Esophagus muscularis mucosa (tissue), 4 donors: ENCODE measurements around the gene PIK3CB. TPM values are rescaled to one million over a fixed set of nuclear protein-coding genes. Genes with fewer than 3 reads are reported as not detected.

Experiments
- DNase-seq: peaks from one replicate; pipeline ENCODE4 v3.0.0-alpha.2; 2017; ENCODE audit errors: extremely low spot score
- H3K27ac ChIP-seq, 4 donors: fragments of 200-600 bp; sonication (generic); replicated peaks in 1 of 4; 1 replicate in 3 of 4; 2 replicates in 1 of 4; pipeline ENCODE4 v1.5.1; 2016 to 2019; ENCODE audit warnings: mild to moderate bottlenecking in 1 of 4
- H3K27me3 ChIP-seq, 4 donors: fragments of 200-600 bp; sonication (generic); one replicate each; pipeline versions ENCODE4 v1.5.1 to v1.6.0; 2016 to 2019
- H3K36me3 ChIP-seq, 4 donors: fragments of 200-600 bp; sonication (generic); one replicate each; pipeline ENCODE4 v1.5.1; 2016 to 2019
- H3K4me1 ChIP-seq, 4 donors: fragments of 200-600 bp; sonication (generic); one replicate each; pipeline ENCODE4 v1.5.1; 2016 to 2019
- H3K4me3 ChIP-seq, 4 donors: fragments of 200-600 bp; sonication (generic); 1 replicate in 2 of 4; 2 replicates in 2 of 4; pipeline ENCODE4 v1.5.1; 2016 to 2019; ENCODE audit warnings: mild to moderate bottlenecking in 4 of 4, moderate library complexity in 1 of 4
- H3K9me3 ChIP-seq, 4 donors: fragments of 200-600 bp; sonication (generic); 1 replicate in 3 of 4; 2 replicates in 1 of 4; pipeline ENCODE4 v1.5.1; 2016 to 2019
- CTCF ChIP-seq, 3 experiments: fragments of 200-600 bp in 2 of 3; fragments of 450-650 bp in 1 of 3; sonication (generic) in 2 of 3; IDR thresholded peaks; one replicate each; pipeline ENCODE4 v1.5.1; 2017 to 2019; ENCODE audit warnings: antibody characterized with exemption in 3 of 3, mild to moderate bottlenecking in 2 of 3, moderate library complexity in 1 of 3
- EP300 ChIP-seq: sonication (generic); formaldehyde crosslinking; IDR thresholded peaks from one replicate; pipeline ENCODE4 v1.6.1; 2017; ENCODE audit warnings: antibody characterized with exemption
- POLR2A ChIP-seq: fragments of 450-650 bp; IDR thresholded peaks from one replicate; pipeline ENCODE4 v1.6.1; 2017; ENCODE audit warnings: antibody characterized with exemption, moderate library complexity, mild to moderate bottlenecking, low read depth
- POLR2AphosphoS5 ChIP-seq, 2 donors: sonication (generic); formaldehyde crosslinking; IDR thresholded peaks; one replicate each; pipeline ENCODE4 v1.6.1; 2017; ENCODE audit warnings: antibody characterized with exemption in 2 of 2
- WGBS: methylation state at CpG from one replicate; pipeline ENCODE4 v1.1.5; 2018; 5-methylcytosine and 5-hydroxymethylcytosine counted together
- intact Hi-C: fragments of 100-400 bp; cut with DNase I; formaldehyde crosslinking; loops from one replicate; pipeline ENCODE4 v1.15.1; 2023
- total RNA-seq, 4 donors: library from RNA; depleted of rRNA; stranded (reverse); fragments of >200 nt; gene quantifications; one replicate each; pipeline versions ENCODE4 v1.1.0 to v1.2.1, GENCODE V29; 2016

PIK3CB gene
- 10 to 100 TPM; 32.1 to 42.7 (median 36.6) TPM for total RNA-seq

GRCh38 chr3:138834596-138835396 is at the start of gene PIK3CB:
Gene PIK3CB, minus strand, starts transcription at chr3:138834928. Its CDS starts 75,585 bp downstream, at chr3:138759343.
- Histone ChIP-seq H3K27ac (peak within 1 kb of the TSS; percentile 90 to 97 (median 94)), H3K4me1 (peaks cover 11 to 29% (median 23%) of the 10 kb centered on the region in 4 donors), H3K36me3 (no peaks in the 10 kb centered on the region), H3K4me3 (peak within 1 kb of the TSS; percentile 74 to 98 (median 96)), H3K27me3 (no peaks in the 10 kb centered on the region), H3K9me3 (no peaks in the 10 kb centered on the region)
- 0% methylated on average over 15 of the region's 88 CpGs for WGBS
- TF ChIP-seq POLR2AphosphoS5 (IDR thresholded peaks at IDR 0.05) (peak; percentile 71 to 90), EP300 (no peak), CTCF (IDR thresholded peaks at IDR 0.05) (peak in 1 of 3 experiments; percentile 13), POLR2A (no peak)
- peak; percentile 94 for DNase-seq
- intact Hi-C loops: loop anchor here (2.0 to 10.0 kb wide), 4 partner anchors 60 to 240 kb away; partner anchors contain the start of gene CEP70

- no peak for DNase-seq
- H3K4me1 ChIP-seq: no peaks in the 10 kb centered on the region
- no peak overlapping the region for H3K4me3 ChIP-seq
- no peaks in the 10 kb centered on the region for H3K36me3 ChIP-seq
- intact Hi-C loops: no loop called here
- 66% methylated on average over 2 of the region's 2 CpGs for WGBS
- H3K27me3 ChIP-seq: no peaks in the 10 kb centered on the region
- TF ChIP-seq CTCF (IDR thresholded peaks at IDR 0.05) (no peak), POLR2A (no peak), EP300 (no peak), POLR2AphosphoS5 (IDR thresholded peaks at IDR 0.05) (no peak)
- peaks cover 0 to under 1% (median 0%) of the 10 kb centered on the region in 4 donors for H3K9me3 ChIP-seq
- no peak overlapping the region for H3K27ac ChIP-seq
Observed at GRCh38 chr3:138881233-138881632, 46.5 kb upstream of the PIK3CB start.

- H3K36me3 ChIP-seq: no peaks in the 10 kb centered on the region
- no peak for DNase-seq
- peaks cover 0 to 3% (median 0%) of the 10 kb centered on the region in 4 donors for H3K9me3 ChIP-seq
- TF ChIP-seq POLR2A: no peak
- no peak for TF ChIP-seq POLR2AphosphoS5 (IDR thresholded peaks at IDR 0.05)
- no peak for TF ChIP-seq CTCF (IDR thresholded peaks at IDR 0.05)
- no peak for TF ChIP-seq EP300
- no peaks in the 10 kb centered on the region for H3K27me3 ChIP-seq
- intact Hi-C loops: no loop called here
- H3K27ac ChIP-seq: no peak overlapping the region
- H3K4me3 ChIP-seq: no peak overlapping the region
- WGBS: 65% methylated on average over 10 of the region's 14 CpGs
- no peaks in the 10 kb centered on the region for H3K4me1 ChIP-seq
Observed at GRCh38 chr3:138879541-138880380, 45.0 kb upstream of the PIK3CB start.

- peaks cover 0 to 3% (median 0%) of the 10 kb centered on the region in 4 donors for H3K9me3 ChIP-seq
- H3K27me3 ChIP-seq: no peaks in the 10 kb centered on the region
- DNase-seq: no peak
- TF ChIP-seq EP300 (no peak), CTCF (IDR thresholded peaks at IDR 0.05) (no peak), POLR2AphosphoS5 (IDR thresholded peaks at IDR 0.05) (no peak), POLR2A (no peak)
- H3K4me1 ChIP-seq: no peaks in the 10 kb centered on the region
- H3K4me3 ChIP-seq: no peak overlapping the region
- WGBS: 89% methylated on average over 2 of the region's 2 CpGs
- intact Hi-C loops: no loop called here
- no peaks in the 10 kb centered on the region for H3K36me3 ChIP-seq
- H3K27ac ChIP-seq: no peak overlapping the region
Observed at GRCh38 chr3:138877226-138877625, 42.5 kb upstream of the PIK3CB start.
